ENCODE data around the gene ANKRD12. TPM values are rescaled to one million over a fixed set of nuclear protein-coding genes. Genes with fewer than 3 reads are reported as not detected.
"Not testable (repeated sequence)": the region's sequence is repeated elsewhere in the genome, so short reads cannot be mapped to it uniquely, and the experiment has no call there.

The ANKRD12 gene
- total RNA-seq, 2 donors from 2014 or later = 22.3 to 32.3 TPM

GRCh38 chr18:9259173-9259572 is 122.6 kb downstream of the ANKRD12 start:
- H3K4me1 ChIP-seq = peaks cover 0 to 6% of the 10 kb centered on the region in 2 donors
- TF ChIP-seq CTCF (IDR thresholded peaks at IDR 0.05) = no peak
- no peak overlapping the region for H3K27ac ChIP-seq
- no peak for DNase-seq (ENCODE audit: low spot score)
- no peaks in the 10 kb centered on the region for H3K9me3 ChIP-seq
- no peaks in the 10 kb centered on the region for H3K27me3 ChIP-seq
- H3K36me3 ChIP-seq = peaks cover 14% of the 10 kb centered on the region
- H3K4me3 ChIP-seq = no peak overlapping the region

- no peak for DNase-seq (ENCODE audit: low spot score)
- TF ChIP-seq CTCF (IDR thresholded peaks at IDR 0.05) = no peak
- no peaks in the 10 kb centered on the region for H3K27me3 ChIP-seq
- no peaks in the 10 kb centered on the region for H3K9me3 ChIP-seq
- H3K4me1 ChIP-seq = peaks cover 0 to 6% of the 10 kb centered on the region in 2 donors
- H3K4me3 ChIP-seq = no peak overlapping the region
- H3K36me3 ChIP-seq = peaks cover 20% of the 10 kb centered on the region
- H3K27ac ChIP-seq = no peak overlapping the region
Observed at GRCh38 chr18:9260388-9261380, 124.1 kb downstream of the ANKRD12 start.

- H3K9me3 ChIP-seq = no peaks in the 10 kb centered on the region
- H3K4me3 ChIP-seq = no peak overlapping the region
- H3K27me3 ChIP-seq = no peaks in the 10 kb centered on the region
- no peak for DNase-seq (ENCODE audit: low spot score)
- no peak for TF ChIP-seq CTCF (IDR thresholded peaks at IDR 0.05)
- peaks cover 25% of the 10 kb centered on the region for H3K36me3 ChIP-seq
- H3K4me1 ChIP-seq = peaks cover 0 to 6% of the 10 kb centered on the region in 2 donors
- H3K27ac ChIP-seq = no peak overlapping the region
Observed at GRCh38 chr18:9263264-9263663, 126.7 kb downstream of the ANKRD12 start.

- not testable (repeated sequence) for H3K9me3 ChIP-seq; H3K27ac ChIP-seq; H3K27me3 ChIP-seq; DNase-seq (ENCODE audit: low spot score); H3K4me3 ChIP-seq; H3K4me1 ChIP-seq
- H3K36me3 ChIP-seq = peaks cover 25% of the 10 kb centered on the region
Observed at GRCh38 chr18:9264797-9265196, 128.2 kb downstream of the ANKRD12 start.

GRCh38 chr18:9273221-9273620 is 136.6 kb downstream of the ANKRD12 start:
- no peaks in the 10 kb centered on the region for H3K9me3 ChIP-seq
- H3K4me1 ChIP-seq = no peaks in the 10 kb centered on the region
- no peak overlapping the region for H3K27ac ChIP-seq
- no peak for DNase-seq (ENCODE audit: low spot score)
- H3K36me3 ChIP-seq = peaks cover 45% of the 10 kb centered on the region
- no peak for TF ChIP-seq CTCF (IDR thresholded peaks at IDR 0.05)
- H3K4me3 ChIP-seq = no peak overlapping the region
- no peaks in the 10 kb centered on the region for H3K27me3 ChIP-seq

GRCh38 chr18:9275890-9276289 is 139.3 kb downstream of the ANKRD12 start:
- no peaks in the 10 kb centered on the region for H3K27me3 ChIP-seq
- H3K4me1 ChIP-seq = no peaks in the 10 kb centered on the region
- TF ChIP-seq CTCF (IDR thresholded peaks at IDR 0.05) = no peak
- DNase-seq (ENCODE audit: low spot score) = no peak
- H3K9me3 ChIP-seq = no peaks in the 10 kb centered on the region
- no peak overlapping the region for H3K27ac ChIP-seq
- no peak overlapping the region for H3K4me3 ChIP-seq
- H3K36me3 ChIP-seq = peaks cover 57% of the 10 kb centered on the region

All from right atrium auricular region (tissue), 2 donors.